ENCODE results near the gene KBTBD12.

The KBTBD12 gene

DNA sequence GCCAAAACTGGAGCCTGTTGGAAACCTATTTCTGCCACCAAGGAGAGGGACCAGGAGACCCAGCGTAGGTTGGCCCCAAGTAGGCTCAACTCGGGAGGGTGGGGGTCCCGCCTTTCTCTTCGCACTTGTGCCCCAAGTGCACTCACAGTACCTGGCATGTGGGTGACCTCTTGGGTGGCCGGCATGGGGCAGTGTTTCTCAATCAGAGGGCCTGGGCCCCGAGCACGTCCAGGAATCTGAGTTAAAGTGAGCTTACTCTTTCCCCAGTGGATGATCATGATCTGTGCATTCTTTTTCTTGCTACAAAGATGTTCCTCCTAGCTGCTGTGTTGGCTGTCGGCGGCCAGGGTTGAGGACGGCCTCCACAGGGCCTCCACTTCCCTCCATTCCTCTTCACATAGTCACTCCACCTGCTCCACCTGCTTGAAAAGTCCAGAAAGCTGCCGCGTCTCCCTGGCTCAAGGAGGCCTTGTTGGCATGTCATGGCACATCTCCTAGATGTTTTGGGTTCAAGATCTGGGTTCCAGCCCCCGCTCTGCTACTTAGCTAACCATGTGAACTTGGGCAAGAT, 70.7 kb downstream of the KBTBD12 start:
- no peak for DNase-seq (ENCODE audit: low spot score)

DNA sequence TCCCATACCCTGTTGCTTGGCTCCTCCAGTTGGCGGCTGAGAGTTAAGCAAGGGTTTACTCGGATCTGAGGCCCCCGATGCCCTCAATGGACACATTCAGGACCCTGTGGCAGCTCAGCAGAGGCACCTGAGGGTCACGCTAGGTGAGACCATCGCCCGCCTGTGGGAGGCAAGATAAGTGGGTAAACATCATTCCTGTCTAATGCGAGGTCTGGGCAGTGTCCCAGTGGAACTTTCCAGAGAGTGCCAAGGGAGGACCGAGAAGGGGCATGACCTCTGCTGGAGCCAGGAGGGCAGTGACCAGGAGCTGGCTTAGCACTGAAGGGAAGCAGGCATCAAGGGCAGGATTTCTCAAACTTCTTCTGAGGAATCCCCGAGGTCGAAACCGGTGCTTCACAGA, 71.8 kb downstream of the KBTBD12 start:
- no peak for DNase-seq (ENCODE audit: low spot score)

- DNase-seq (ENCODE audit: low spot score), result no peak
These were observed 72.4 kb downstream of the KBTBD12 start for GRCh38 chr3:127987309-127987995.

DNA sequence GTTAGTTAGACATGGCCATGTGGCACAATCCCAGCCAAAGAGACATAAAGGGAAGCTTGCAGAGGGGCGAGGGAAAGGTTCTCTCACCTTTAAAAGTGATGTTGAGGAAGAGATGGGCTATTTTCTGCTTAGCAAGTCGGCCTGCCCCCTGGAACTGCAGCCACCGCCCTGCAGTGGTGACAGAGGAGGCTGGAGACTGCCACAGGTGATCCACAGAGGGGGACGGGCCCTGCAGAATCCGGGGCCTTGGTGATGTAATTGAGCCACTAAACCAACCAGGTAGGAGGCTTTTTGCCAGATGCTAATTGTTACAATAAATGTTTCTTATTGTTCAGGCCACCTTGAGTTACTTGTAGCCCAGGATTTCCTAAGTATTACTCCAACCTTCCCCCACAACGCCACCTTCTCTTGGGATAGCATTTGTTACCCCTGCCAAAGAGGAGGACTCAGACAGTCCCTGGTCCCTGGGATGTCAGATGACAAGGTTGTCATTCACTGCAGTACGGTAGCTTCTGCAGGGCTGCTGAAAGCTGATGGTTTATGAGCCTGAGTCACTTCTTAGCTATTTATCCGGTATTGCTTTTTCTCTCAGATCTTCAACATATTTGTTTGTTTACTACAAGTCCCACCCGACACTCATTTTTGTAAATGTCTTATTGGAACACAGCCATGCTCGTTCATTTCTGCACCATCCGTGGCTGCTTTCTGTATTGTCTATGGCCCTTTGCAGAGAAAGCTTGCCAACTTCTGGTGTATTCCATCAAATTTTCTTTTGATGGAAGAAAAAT, 73.9 kb downstream of the KBTBD12 start:
- no peak for DNase-seq (ENCODE audit: low spot score)

GRCh38 chr3:127990051-127990450, 75.0 kb downstream of the KBTBD12 start:
- no peak for DNase-seq (ENCODE audit: low spot score)

DNA sequence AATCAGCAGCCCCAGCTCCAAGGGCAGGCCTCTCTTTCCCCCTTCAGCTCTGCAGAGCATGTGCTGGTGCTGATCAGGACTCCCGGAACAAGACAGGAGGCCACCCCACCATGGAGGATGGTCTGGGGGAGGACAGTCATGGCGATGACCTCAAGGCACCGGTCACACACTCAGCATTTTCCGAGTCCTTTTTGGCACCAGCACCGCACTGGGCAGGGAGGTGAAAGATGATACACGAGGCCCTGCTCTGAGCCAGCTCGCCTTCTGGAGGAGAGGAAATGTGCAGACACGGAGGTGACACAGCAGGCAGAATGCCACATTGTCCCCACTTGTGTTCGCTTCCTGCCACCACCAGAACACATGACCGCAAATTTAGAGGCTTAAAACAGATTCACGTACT, 75.4 kb downstream of the KBTBD12 start:
- no peak for DNase-seq (ENCODE audit: low spot score)

GRCh38 chr3:127991251-127991650, 76.2 kb downstream of the KBTBD12 start:
- no peak for DNase-seq (ENCODE audit: low spot score)

GRCh38 chr3:127991681-127992080, 76.6 kb downstream of the KBTBD12 start:
- DNase-seq (ENCODE audit: low spot score), result no peak

DNA sequence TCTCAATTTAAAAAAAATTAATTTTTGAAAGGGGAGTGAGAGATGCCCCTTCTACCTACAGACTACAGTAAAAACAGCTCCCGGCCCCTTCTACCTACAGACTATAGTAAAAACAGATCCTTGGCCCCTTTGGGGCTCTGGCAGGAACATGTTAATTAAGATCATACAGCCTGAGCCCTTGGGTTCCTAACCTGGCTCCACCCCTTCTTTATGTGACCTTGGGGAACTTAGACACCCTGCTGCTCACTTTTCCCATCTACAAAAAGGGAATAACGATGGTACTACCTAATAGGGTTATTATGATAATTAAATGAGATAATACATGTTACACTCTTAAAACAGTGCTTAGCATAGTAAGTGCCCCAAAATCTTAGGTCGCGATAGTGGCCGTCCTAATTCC, 77.1 kb downstream of the KBTBD12 start:
- DNase-seq (ENCODE audit: low spot score), result no peak

DNA sequence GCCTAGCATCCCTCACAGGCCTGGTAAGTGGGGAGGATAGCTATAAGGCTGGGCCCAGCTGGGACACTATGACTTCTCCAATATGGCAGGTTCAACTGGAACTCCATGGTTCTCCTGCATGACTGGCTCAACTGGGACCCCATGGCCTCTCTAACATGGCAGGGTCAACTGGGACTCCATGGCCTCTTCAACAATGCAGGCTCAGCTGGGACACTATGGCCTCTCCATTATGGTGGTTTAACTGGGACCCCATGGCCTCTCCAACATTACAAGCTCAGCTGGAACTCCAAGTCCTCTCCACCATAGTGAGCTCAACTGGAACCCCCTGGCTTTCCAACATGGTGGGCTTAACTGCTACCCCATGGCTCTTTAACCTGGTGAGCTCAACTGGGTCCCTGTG, 79.0 kb downstream of the KBTBD12 start:
- no peak for DNase-seq (ENCODE audit: low spot score)

GRCh38 chr3:127997016-127997415, 82.0 kb downstream of the KBTBD12 start:
- no peak for DNase-seq (ENCODE audit: low spot score)

DNA sequence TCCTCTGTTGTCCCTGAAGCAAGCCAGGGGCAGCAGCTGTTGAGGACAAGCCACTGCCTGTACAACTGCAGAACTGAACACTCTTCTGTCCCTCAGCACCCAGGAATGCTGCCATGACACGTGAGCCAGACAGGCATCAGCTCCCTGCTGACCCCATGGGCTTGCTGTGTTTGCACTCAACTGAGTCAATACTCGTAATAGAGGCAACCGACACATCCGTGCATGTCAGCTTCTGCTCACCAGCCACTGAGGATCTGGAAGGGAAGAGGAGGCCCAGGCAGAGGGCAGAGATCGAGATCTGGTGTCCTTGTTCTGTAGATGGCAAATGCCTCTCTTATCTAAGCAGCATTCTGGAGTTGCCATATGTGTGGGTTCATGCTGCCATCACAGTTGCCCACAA, 82.9 kb downstream of the KBTBD12 start:
- no peak for DNase-seq (ENCODE audit: low spot score)

GRCh38 chr3:127998596-127998995, 83.6 kb downstream of the KBTBD12 start:
- no peak for DNase-seq (ENCODE audit: low spot score)

GRCh38 chr3:127999509-128000106, 84.6 kb downstream of the KBTBD12 start:
- DNase-seq (ENCODE audit: low spot score), result no peak

DNA sequence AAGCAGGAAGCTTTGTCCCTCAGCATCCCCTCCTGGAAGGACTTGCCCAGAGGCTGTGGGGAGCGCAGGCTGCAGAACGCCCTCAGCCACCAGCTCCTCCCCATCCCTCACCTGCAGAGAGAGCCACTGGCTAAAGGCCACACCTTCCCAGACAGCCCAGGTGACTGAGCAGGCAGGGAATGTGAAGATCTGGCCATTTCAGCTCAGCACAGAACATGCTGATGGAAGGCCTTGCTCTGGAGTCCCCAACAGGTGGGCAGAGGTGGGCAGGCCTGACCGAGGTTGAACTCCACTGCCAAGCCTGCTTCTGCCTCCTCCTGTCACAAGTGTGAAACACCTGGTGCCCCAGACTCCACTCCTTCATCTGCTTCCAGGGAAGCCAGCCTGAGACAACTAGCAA, 86.5 kb downstream of the KBTBD12 start:
- no peak for DNase-seq (ENCODE audit: low spot score)

GRCh38 chr3:128004661-128005060, 89.6 kb downstream of the KBTBD12 start:
- DNase-seq (ENCODE audit: low spot score), result no peak

DNA sequence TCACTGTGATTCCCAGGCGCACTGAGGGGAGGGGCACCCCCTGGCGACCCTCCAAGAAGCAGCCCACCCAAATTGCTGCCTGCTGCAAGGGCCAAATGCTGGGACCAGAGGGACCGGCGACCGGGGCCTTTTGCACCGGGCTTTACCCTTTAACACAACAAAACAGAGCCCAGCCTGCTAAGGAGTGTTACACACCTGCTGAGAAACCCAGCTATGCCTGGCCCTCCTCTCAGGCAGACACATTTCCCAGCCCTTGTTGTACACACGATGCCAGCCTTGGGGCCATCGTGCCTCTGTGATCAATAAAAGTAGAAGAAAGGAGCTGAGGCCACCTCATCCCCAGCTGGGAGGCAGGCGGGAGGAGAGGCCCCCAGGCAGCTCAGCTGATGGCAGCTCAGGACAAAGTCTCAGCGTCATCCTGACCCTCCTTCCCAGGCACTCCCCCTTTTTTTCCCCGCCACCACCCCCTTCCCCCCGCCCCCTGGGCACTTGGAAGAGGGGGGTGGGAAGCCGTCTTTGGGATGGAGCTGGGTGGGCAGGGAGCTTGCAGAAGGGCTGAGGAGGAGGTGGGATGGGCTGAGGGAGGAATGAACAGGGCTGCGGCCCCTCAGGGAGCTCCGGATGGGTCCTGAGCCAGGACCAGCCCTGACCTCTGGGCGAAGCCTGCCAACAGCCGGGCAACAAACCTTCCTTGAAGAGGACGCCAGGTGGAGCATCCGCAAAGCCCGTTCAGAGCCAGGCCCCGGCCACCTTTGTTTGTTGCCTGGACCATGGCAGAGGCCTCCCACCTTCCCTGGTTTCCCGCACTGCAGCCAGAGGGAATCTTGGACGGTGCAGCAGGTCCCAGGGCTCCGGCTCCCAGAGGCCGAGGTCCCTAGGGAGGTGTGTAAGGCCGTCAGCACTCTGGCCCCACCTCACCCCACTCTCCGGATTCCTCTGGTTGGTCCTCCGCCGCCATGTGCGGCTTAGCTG, 91.3 kb downstream of the KBTBD12 start:
- no peak for DNase-seq (ENCODE audit: low spot score)

DNA sequence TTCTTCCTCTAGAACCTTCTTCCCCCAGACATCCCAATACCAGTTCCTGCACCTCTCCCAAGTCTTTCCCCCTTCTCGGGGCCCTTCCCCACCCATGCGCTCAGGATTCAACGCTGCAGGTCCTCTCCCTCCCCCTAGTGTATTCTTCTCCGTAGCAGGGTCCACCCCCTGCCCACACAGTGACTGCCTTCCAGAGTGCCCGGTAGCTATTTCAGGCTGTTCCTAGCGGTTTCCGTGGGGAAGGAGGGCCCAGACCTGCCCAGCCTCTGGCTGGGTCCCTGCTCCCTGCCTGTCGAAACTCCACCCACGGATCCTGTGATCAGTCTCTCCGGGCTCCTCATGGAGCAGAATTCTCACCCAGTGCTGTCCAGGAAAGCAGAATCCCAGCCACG, 92.0 kb downstream of the KBTBD12 start:
- no peak for DNase-seq (ENCODE audit: low spot score)

- no peak for DNase-seq (ENCODE audit: low spot score)
These were observed 95.2 kb downstream of the KBTBD12 start for GRCh38 chr3:128009952-128010846.

- no peak for DNase-seq (ENCODE audit: low spot score)
These were observed 96.1 kb downstream of the KBTBD12 start for GRCh38 chr3:128011140-128011539.

DNA sequence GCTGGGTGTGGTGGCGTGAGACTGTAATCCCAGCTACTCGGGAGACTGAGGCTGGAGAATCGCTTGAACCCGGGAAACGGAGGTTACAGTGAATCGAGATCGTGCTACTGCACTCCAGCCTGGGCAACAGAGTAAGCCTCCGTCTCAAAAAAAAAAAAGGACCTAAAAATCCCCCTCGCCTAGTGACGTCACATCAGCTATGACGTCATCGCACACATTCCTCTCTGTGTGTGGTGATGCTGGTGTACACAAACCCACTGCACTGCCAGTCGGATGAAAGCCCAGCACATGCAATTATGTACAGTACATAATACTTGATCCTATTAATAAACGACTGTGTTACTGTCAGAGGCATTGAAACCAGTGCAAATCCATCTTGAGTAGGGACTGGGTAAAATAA, 97.0 kb downstream of the KBTBD12 start:
- DNase-seq (ENCODE audit: low spot score), result no peak

All from left forelimb (tissue), 1 donor.